Measurements from ENCODE around the gene CERT1. TPM values are rescaled to one million over a fixed set of nuclear protein-coding genes. Genes with fewer than 3 reads are reported as not detected.

CERT1 gene
- polyA plus RNA-seq, 2 donors, result 13.4 to 13.5 TPM

- Histone ChIP-seq H3K27me3 (ENCODE audit: control insufficient read depth in 1 of 2, insufficient read depth in 2 of 2, low read length in 2 of 2) (no peaks in the 10 kb centered on the region), H3K4me1 (ENCODE audit: control insufficient read depth in 2 of 2, insufficient read depth in 2 of 2, low read length in 1 of 2) (no peaks in the 10 kb centered on the region), H3K36me3 (ENCODE audit: control insufficient read depth in 2 of 2, insufficient read depth in 2 of 2, low read length in 1 of 2) (peaks cover 11 to 20% of the 10 kb centered on the region in 2 donors), H3K27ac (ENCODE audit: low read depth in 2 of 2, low read length in 1 of 2) (no peak overlapping the region), H3K4me3 (ENCODE audit: low read depth in 1 of 2, low read length in 2 of 2) (no peak overlapping the region), H3K9me3 (ENCODE audit: control insufficient read depth in 2 of 2, insufficient read depth in 1 of 2, low read depth in 1 of 2, low read length in 1 of 2) (no peaks in the 10 kb centered on the region)
- 69 to 71% methylated on average over 4 of the region's 4 CpGs for WGBS, 2 donors
These were observed 150.1 kb downstream of the CERT1 start for GRCh38 chr5:75361310-75361709.

- no peak overlapping the region for H3K4me3 ChIP-seq (ENCODE audit: low read depth in 1 of 2, low read length in 2 of 2)
- no peak overlapping the region for H3K27ac ChIP-seq (ENCODE audit: low read depth in 2 of 2, low read length in 1 of 2)
- 96 to 97% methylated on average over 3 of the region's 3 CpGs for WGBS, 2 donors
- H3K4me1 ChIP-seq (ENCODE audit: control insufficient read depth in 2 of 2, insufficient read depth in 2 of 2, low read length in 1 of 2), result no peaks in the 10 kb centered on the region
- H3K27me3 ChIP-seq (ENCODE audit: control insufficient read depth in 1 of 2, insufficient read depth in 2 of 2, low read length in 2 of 2), result no peaks in the 10 kb centered on the region
- H3K36me3 ChIP-seq (ENCODE audit: control insufficient read depth in 2 of 2, insufficient read depth in 2 of 2, low read length in 1 of 2), result peaks cover 14 to 22% of the 10 kb centered on the region in 2 donors
- H3K9me3 ChIP-seq (ENCODE audit: control insufficient read depth in 2 of 2, insufficient read depth in 1 of 2, low read depth in 1 of 2, low read length in 1 of 2), result no peaks in the 10 kb centered on the region
These were observed 153.3 kb downstream of the CERT1 start for GRCh38 chr5:75358117-75358516.

- H3K4me3 ChIP-seq (ENCODE audit: low read depth in 1 of 2, low read length in 2 of 2), result no peak overlapping the region
- H3K9me3 ChIP-seq (ENCODE audit: control insufficient read depth in 2 of 2, insufficient read depth in 1 of 2, low read depth in 1 of 2, low read length in 1 of 2), result no peaks in the 10 kb centered on the region
- 98% methylated on average over 7 of the region's 7 CpGs for WGBS, 2 donors
- no peaks in the 10 kb centered on the region for H3K4me1 ChIP-seq (ENCODE audit: control insufficient read depth in 2 of 2, insufficient read depth in 2 of 2, low read length in 1 of 2)
- H3K27ac ChIP-seq (ENCODE audit: low read depth in 2 of 2, low read length in 1 of 2), result no peak overlapping the region
- H3K27me3 ChIP-seq (ENCODE audit: control insufficient read depth in 1 of 2, insufficient read depth in 2 of 2, low read length in 2 of 2), result no peaks in the 10 kb centered on the region
- peaks cover 18 to 20% of the 10 kb centered on the region in 2 donors for H3K36me3 ChIP-seq (ENCODE audit: control insufficient read depth in 2 of 2, insufficient read depth in 2 of 2, low read length in 1 of 2)
These were observed 154.7 kb downstream of the CERT1 start for GRCh38 chr5:75356719-75357118.

GRCh38 chr5:75355236-75355635, 156.2 kb downstream of the CERT1 start:
- no peak overlapping the region for H3K4me3 ChIP-seq (ENCODE audit: low read depth in 1 of 2, low read length in 2 of 2)
- H3K4me1 ChIP-seq (ENCODE audit: control insufficient read depth in 2 of 2, insufficient read depth in 2 of 2, low read length in 1 of 2), result no peaks in the 10 kb centered on the region
- 92 to 93% methylated on average over 6 of the region's 6 CpGs for WGBS, 2 donors
- H3K9me3 ChIP-seq (ENCODE audit: control insufficient read depth in 2 of 2, insufficient read depth in 1 of 2, low read depth in 1 of 2, low read length in 1 of 2), result no peaks in the 10 kb centered on the region
- H3K27ac ChIP-seq (ENCODE audit: low read depth in 2 of 2, low read length in 1 of 2), result no peak overlapping the region
- H3K36me3 ChIP-seq (ENCODE audit: control insufficient read depth in 2 of 2, insufficient read depth in 2 of 2, low read length in 1 of 2), result peaks cover 18 to 19% of the 10 kb centered on the region in 2 donors
- no peaks in the 10 kb centered on the region for H3K27me3 ChIP-seq (ENCODE audit: control insufficient read depth in 1 of 2, insufficient read depth in 2 of 2, low read length in 2 of 2)

- Histone ChIP-seq H3K4me3 (ENCODE audit: low read depth in 1 of 2, low read length in 2 of 2) (no peak overlapping the region), H3K9me3 (ENCODE audit: control insufficient read depth in 2 of 2, insufficient read depth in 1 of 2, low read depth in 1 of 2, low read length in 1 of 2) (no peaks in the 10 kb centered on the region), H3K27me3 (ENCODE audit: control insufficient read depth in 1 of 2, insufficient read depth in 2 of 2, low read length in 2 of 2) (no peaks in the 10 kb centered on the region), H3K4me1 (ENCODE audit: control insufficient read depth in 2 of 2, insufficient read depth in 2 of 2, low read length in 1 of 2) (no peaks in the 10 kb centered on the region), H3K27ac (ENCODE audit: low read depth in 2 of 2, low read length in 1 of 2) (no peak overlapping the region), H3K36me3 (ENCODE audit: control insufficient read depth in 2 of 2, insufficient read depth in 2 of 2, low read length in 1 of 2) (peaks cover 6 to 11% of the 10 kb centered on the region in 2 donors)
- 90 to 92% methylated on average over 7 of the region's 7 CpGs for WGBS, 2 donors
These were observed 160.1 kb downstream of the CERT1 start for GRCh38 chr5:75351139-75351926.

- no peaks in the 10 kb centered on the region for H3K9me3 ChIP-seq (ENCODE audit: control insufficient read depth in 2 of 2, insufficient read depth in 1 of 2, low read depth in 1 of 2, low read length in 1 of 2)
- WGBS, 2 donors, result 89 to 95% methylated on average over 2 of the region's 2 CpGs
- H3K27ac ChIP-seq (ENCODE audit: low read depth in 2 of 2, low read length in 1 of 2), result no peak overlapping the region
- no peaks in the 10 kb centered on the region for H3K4me1 ChIP-seq (ENCODE audit: control insufficient read depth in 2 of 2, insufficient read depth in 2 of 2, low read length in 1 of 2)
- H3K4me3 ChIP-seq (ENCODE audit: low read depth in 1 of 2, low read length in 2 of 2), result no peak overlapping the region
- H3K36me3 ChIP-seq (ENCODE audit: control insufficient read depth in 2 of 2, insufficient read depth in 2 of 2, low read length in 1 of 2), result peaks cover 6 to 11% of the 10 kb centered on the region in 2 donors
- H3K27me3 ChIP-seq (ENCODE audit: control insufficient read depth in 1 of 2, insufficient read depth in 2 of 2, low read length in 2 of 2), result no peaks in the 10 kb centered on the region
These were observed 161.8 kb downstream of the CERT1 start for GRCh38 chr5:75349663-75350062.

- no peaks in the 10 kb centered on the region for H3K27me3 ChIP-seq (ENCODE audit: control insufficient read depth in 1 of 2, insufficient read depth in 2 of 2, low read length in 2 of 2)
- H3K4me1 ChIP-seq (ENCODE audit: control insufficient read depth in 2 of 2, insufficient read depth in 2 of 2, low read length in 1 of 2), result no peaks in the 10 kb centered on the region
- no peak overlapping the region for H3K4me3 ChIP-seq (ENCODE audit: low read depth in 1 of 2, low read length in 2 of 2)
- no peaks in the 10 kb centered on the region for H3K9me3 ChIP-seq (ENCODE audit: control insufficient read depth in 2 of 2, insufficient read depth in 1 of 2, low read depth in 1 of 2, low read length in 1 of 2)
- WGBS, 2 donors, result 92 to 95% methylated on average over 3 of the region's 3 CpGs
- no peak overlapping the region for H3K27ac ChIP-seq (ENCODE audit: low read depth in 2 of 2, low read length in 1 of 2)
- H3K36me3 ChIP-seq (ENCODE audit: control insufficient read depth in 2 of 2, insufficient read depth in 2 of 2, low read length in 1 of 2), result peaks cover 5 to 9% of the 10 kb centered on the region in 2 donors
These were observed 163.2 kb downstream of the CERT1 start for GRCh38 chr5:75348241-75348640.

GRCh38 chr5:75342836-75343235, 168.6 kb downstream of the CERT1 start:
- H3K27ac ChIP-seq (ENCODE audit: low read depth in 2 of 2, low read length in 1 of 2), result no peak overlapping the region
- H3K36me3 ChIP-seq (ENCODE audit: control insufficient read depth in 2 of 2, insufficient read depth in 2 of 2, low read length in 1 of 2), result peaks cover 0 to 2% of the 10 kb centered on the region in 2 donors
- no peaks in the 10 kb centered on the region for H3K9me3 ChIP-seq (ENCODE audit: control insufficient read depth in 2 of 2, insufficient read depth in 1 of 2, low read depth in 1 of 2, low read length in 1 of 2)
- no peaks in the 10 kb centered on the region for H3K27me3 ChIP-seq (ENCODE audit: control insufficient read depth in 1 of 2, insufficient read depth in 2 of 2, low read length in 2 of 2)
- H3K4me3 ChIP-seq (ENCODE audit: low read depth in 1 of 2, low read length in 2 of 2), result no peak overlapping the region
- no peaks in the 10 kb centered on the region for H3K4me1 ChIP-seq (ENCODE audit: control insufficient read depth in 2 of 2, insufficient read depth in 2 of 2, low read length in 1 of 2)
- WGBS, 2 donors, result 86 to 87% methylated on average over 4 of the region's 4 CpGs

GRCh38 chr5:75341934-75342333, 169.5 kb downstream of the CERT1 start:
- H3K27ac ChIP-seq (ENCODE audit: low read depth in 2 of 2, low read length in 1 of 2), result no peak overlapping the region
- no peaks in the 10 kb centered on the region for H3K4me1 ChIP-seq (ENCODE audit: control insufficient read depth in 2 of 2, insufficient read depth in 2 of 2, low read length in 1 of 2)
- H3K4me3 ChIP-seq (ENCODE audit: low read depth in 1 of 2, low read length in 2 of 2), result no peak overlapping the region
- H3K36me3 ChIP-seq (ENCODE audit: control insufficient read depth in 2 of 2, insufficient read depth in 2 of 2, low read length in 1 of 2), result peaks cover 0 to 2% of the 10 kb centered on the region in 2 donors
- H3K27me3 ChIP-seq (ENCODE audit: control insufficient read depth in 1 of 2, insufficient read depth in 2 of 2, low read length in 2 of 2), result no peaks in the 10 kb centered on the region
- 82 to 84% methylated on average over 1 of the region's 1 CpG for WGBS, 2 donors
- no peaks in the 10 kb centered on the region for H3K9me3 ChIP-seq (ENCODE audit: control insufficient read depth in 2 of 2, insufficient read depth in 1 of 2, low read depth in 1 of 2, low read length in 1 of 2)

Data from esophagus (tissue), 2 donors.